GM10248 (cell line): ENCODE results near the gene RBM24.

Experiments used
- CTCF ChIA-PET: fragments of 300-600 bp; sonication (Branson Sonifier 250); formaldehyde crosslinking; extraction: SDS; loops from one replicate; lab custom pipeline; 2021; ENCODE audit warnings: antibody characterized with exemption; lab: Yijun Ruan, JAX
- POLR2A ChIA-PET: fragments of 350-650 bp; sonication (Branson Sonifier 250); formaldehyde crosslinking; extraction: SDS; loops from one replicate; lab custom pipeline; 2020; ENCODE audit warnings: antibody characterized with exemption; lab: Yijun Ruan, JAX
- DNase-seq: peaks from one replicate; pipeline ENCODE4 v3.0.0; 2012; ENCODE audit errors: extremely low spot score
- TF ChIP-seq, protein P1 (sequence below): IDR thresholded peaks from 2 replicates; pipeline ENCODE4 v1.5.1; 2012; ENCODE audit warnings: mild to moderate bottlenecking, low read depth; ENCODE audit errors: extremely low read depth, missing control alignments, control extremely low read depth

RBM24 gene

DNA sequence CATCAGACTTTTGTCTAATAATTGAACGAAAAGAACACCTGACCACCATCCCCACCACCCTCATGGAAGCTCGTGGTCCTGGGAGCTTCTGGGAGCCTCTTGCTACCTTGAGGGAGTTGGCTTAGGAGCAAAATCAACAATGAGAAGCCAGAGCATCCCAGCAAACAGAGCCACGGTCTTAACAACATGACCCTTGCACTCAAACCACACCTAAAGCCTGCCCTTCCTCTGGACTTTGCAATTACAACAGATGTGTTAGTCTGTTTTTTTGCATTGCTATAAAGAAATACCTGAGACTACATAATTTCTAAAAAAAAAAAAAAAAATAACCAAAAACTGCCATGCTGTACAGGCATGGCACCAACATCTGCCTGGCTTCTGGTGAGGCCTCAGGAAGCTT is 9.5 kb upstream of the RBM24 start:
- DNase-seq, result no peak
- TF ChIP-seq, protein P1, sequence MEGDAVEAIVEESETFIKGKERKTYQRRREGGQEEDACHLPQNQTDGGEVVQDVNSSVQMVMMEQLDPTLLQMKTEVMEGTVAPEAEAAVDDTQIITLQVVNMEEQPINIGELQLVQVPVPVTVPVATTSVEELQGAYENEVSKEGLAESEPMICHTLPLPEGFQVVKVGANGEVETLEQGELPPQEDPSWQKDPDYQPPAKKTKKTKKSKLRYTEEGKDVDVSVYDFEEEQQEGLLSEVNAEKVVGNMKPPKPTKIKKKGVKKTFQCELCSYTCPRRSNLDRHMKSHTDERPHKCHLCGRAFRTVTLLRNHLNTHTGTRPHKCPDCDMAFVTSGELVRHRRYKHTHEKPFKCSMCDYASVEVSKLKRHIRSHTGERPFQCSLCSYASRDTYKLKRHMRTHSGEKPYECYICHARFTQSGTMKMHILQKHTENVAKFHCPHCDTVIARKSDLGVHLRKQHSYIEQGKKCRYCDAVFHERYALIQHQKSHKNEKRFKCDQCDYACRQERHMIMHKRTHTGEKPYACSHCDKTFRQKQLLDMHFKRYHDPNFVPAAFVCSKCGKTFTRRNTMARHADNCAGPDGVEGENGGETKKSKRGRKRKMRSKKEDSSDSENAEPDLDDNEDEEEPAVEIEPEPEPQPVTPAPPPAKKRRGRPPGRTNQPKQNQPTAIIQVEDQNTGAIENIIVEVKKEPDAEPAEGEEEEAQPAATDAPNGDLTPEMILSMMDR, result no peak
- ChIA-PET CTCF (interaction anchor here (1.2 kb wide), 1 partner anchor 312 kb away, joined by 3 read pairs; no protein-coding TSS in a partner anchor), POLR2A (no interaction called here)

DNA sequence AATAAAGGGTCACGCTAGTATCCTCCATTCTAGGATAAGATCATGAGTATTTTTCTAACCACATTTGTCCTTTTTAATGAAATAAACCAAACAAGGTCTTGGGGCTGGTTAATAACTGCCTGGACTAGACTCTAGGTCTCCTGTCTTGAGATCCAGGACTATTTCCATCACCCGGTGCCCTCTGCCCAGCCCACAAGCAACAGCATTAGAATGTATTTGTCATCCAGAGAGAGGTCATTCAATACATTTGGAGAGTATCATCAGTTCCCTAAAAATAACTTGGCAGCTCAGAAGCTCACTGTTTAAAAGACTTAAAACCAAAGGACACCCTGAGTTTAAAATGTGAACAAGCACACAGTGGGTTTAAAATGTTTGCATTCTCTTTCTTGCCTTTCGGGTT is 4.4 kb upstream of the RBM24 start:
- CTCF ChIA-PET, result no interaction called here
- POLR2A ChIA-PET, result no interaction called here
- TF ChIP-seq, protein P1, result no peak
- no peak for DNase-seq

GRCh38 chr6:17277256-17277655 is 3.9 kb upstream of the RBM24 start:
- CTCF ChIA-PET, result no interaction called here
- no peak for DNase-seq
- TF ChIP-seq, protein P1, result no peak
- POLR2A ChIA-PET, result no interaction called here

DNA sequence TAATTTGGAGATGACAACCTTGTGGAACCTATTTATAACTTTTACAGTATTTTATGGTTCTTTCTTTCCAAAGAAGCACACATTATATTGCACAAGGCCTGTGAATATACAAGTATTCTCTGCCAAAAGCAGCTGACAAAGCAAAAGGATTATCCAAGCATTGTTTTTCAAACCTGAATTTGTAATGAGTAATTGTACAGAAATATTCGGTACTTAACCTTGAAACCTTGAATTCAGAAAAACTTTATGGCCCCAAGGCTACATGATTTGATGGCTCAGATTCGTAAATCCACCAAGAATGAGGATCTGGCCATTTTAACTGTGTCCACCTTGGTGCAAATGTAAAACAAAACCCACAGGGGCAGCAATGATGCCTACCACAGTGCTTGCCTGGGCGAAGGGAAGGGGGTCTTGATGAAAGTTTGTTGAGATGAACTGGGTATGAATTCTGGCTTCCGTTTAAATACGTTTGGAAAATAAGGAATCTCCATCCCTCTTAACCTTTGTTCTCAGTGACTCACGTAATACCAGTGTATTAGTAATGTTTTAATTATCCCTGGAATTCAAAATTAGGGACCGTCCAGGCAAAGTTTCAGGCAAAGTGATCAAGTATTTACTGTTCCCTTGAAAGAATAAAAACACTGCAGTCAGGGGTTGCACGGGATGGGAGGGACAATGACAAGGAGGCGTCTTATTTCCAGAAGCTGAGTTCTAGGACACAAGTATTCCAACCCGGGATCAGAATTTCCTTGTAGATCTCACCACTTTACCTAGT is 2.7 kb upstream of the RBM24 start:
- ChIA-PET CTCF (no interaction called here), POLR2A (no interaction called here)
- TF ChIP-seq, protein P1, result no peak
- no peak for DNase-seq

DNA sequence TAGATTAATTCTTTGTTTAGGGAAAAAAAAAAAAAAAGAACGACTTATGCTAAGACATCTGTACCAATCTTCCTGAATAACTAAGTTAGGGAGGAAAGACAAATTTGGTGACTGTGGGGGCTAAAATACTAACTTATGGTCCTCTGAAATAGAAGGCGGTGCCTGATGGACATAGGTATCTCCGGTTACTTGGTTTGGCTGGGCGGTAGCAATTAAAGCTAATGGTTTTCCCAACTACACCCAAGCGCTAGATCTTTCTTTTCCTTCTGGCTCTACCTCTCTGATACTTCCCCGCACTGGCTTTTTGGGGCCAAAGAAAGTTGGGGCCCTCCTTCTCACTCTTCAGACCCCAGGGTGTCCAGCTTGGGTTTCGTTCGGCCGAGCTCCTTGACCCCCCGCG is 1.0 kb upstream of the RBM24 start:
- no peak for DNase-seq
- ChIA-PET POLR2A (no interaction called here), CTCF (no interaction called here)
- TF ChIP-seq, protein P1, result no peak

DNA sequence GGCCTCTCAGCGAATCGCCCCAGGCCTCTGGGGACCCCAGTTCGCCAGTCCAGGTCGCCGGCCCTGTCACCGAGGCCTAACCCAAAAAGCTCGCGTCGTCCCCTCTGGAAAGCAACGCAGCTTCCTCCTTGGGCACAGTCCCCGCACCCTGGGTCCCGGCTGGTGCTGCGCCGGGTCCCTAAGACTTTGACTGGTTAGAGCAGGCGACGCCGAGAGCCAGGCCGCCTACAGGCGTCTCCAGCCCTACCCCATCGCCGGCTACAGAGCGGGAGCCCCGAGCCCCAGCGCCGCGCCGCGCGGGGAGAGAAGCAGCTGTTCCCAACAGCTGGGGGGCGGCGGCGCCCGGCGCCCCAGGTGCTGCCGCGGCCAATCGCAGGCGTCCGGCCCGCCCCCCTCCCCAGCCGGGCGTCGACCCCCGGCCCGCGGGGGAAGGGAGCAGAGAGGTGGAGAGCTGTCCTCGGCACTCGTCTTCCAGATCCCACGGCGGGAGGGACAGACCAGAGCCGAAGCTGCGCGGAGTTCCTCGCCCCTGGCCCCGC is 540 bp upstream of the RBM24 start:
- TF ChIP-seq, protein P1, result no peak
- no peak for DNase-seq
- ChIA-PET CTCF (no interaction called here), POLR2A (no interaction called here)
